Activated B cell treated with CpG ODN at 0.5 μM for 24 hours (primary cell): ENCODE results near the gene SPTBN5. TPM values are rescaled to one million over a fixed set of nuclear protein-coding genes. Genes with fewer than 3 reads are reported as not detected.

Source experiments
- ATAC-seq: fragments of 200-7000 bp; cut with Tn5 transposase; one replicate; pipeline ENCODE4 v1.10.0; 2021; ENCODE audit warnings: low read depth, mild to moderate bottlenecking, moderate library complexity
- CTCF ChIA-PET: fragments of 350-600 bp; sonication (Branson Sonifier 250); formaldehyde crosslinking; loops from one replicate; lab custom pipeline; 2021; ENCODE audit warnings: antibody characterized with exemption; lab: Charles Lee
- POLR2A ChIA-PET: fragments of 350-600 bp; sonication (Branson Sonifier 250); formaldehyde crosslinking; loops from one replicate; lab custom pipeline; 2021; ENCODE audit warnings: antibody characterized with exemption; lab: Charles Lee
- DNase-seq: peaks from one replicate; pipeline ENCODE4 v3.0.0; 2022
- H3K27ac Mint-ChIP-seq: one replicate; pipeline ENCODE4 v1.8.0; 2020; ENCODE audit warnings: mixed read lengths
- H3K27me3 Mint-ChIP-seq: one replicate; pipeline ENCODE4 v1.8.0; 2021; ENCODE audit warnings: mixed read lengths
- H3K36me3 Mint-ChIP-seq: one replicate; pipeline ENCODE4 v1.8.0; 2021; ENCODE audit warnings: low read depth, mixed read lengths
- H3K4me1 Mint-ChIP-seq: one replicate; pipeline ENCODE4 v1.8.0; 2021; ENCODE audit warnings: mixed read lengths
- H3K4me3 Mint-ChIP-seq: one replicate; pipeline ENCODE4 v1.8.0; 2020; ENCODE audit warnings: mild to moderate bottlenecking, mixed read lengths
- H3K9me3 Mint-ChIP-seq: one replicate; pipeline ENCODE4 v1.8.0; 2020; ENCODE audit warnings: mixed read lengths
- CTCF ChIP-seq: fragments of 200-600 bp; IDR thresholded peaks from one replicate; pipeline ENCODE4 v1.8.0; 2022; ENCODE audit warnings: antibody characterized with exemption, mild to moderate bottlenecking
- intact Hi-C: fragments of 100-400 bp; cut with micrococcal nuclease; formaldehyde crosslinking; loops from one replicate; pipeline ENCODE4 v1.15.1; 2024
- total RNA-seq: library from RNA; stranded (reverse); gene quantifications from 2 replicates; pipeline ENCODE4 v1.2.3, GENCODE V29; 2022

SPTBN5 gene
- total RNA-seq, 1 donor from 2014 or later = 1.1 TPM

DNA sequence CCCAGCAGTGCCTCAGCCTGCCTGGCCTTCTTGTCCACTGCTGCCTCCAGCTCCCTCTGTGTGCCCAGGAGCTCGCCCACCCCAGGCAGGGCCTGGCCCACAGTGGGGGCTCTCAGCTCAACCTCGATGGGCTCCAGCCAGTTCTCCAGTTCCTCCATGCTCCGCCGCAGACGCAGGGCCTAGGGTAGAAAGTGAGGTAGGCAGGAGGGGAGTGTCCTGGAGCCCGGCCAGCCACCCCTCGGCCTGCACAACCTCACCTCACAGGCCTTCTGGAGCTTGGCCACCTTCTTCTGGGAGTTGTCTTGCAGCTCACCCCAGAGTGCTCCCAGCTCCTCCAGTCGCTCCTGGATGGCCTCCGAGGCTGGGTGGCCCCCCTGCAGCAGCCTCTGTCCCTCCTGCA is 36.5 kb downstream of the SPTBN5 start:
- no peak overlapping the region for H3K27ac Mint-ChIP-seq
- H3K4me1 Mint-ChIP-seq = no peaks in the 10 kb centered on the region
- ATAC-seq (no peak), DNase-seq (no peak)
- H3K27me3 Mint-ChIP-seq = no peaks in the 10 kb centered on the region
- ChIA-PET POLR2A (no interaction called here), CTCF (no interaction called here)
- no peak overlapping the region for H3K4me3 Mint-ChIP-seq
- H3K36me3 Mint-ChIP-seq = no peaks in the 10 kb centered on the region
- TF ChIP-seq CTCF = no peak
- intact Hi-C loops = no loop called here
- H3K9me3 Mint-ChIP-seq = no peaks in the 10 kb centered on the region

DNA sequence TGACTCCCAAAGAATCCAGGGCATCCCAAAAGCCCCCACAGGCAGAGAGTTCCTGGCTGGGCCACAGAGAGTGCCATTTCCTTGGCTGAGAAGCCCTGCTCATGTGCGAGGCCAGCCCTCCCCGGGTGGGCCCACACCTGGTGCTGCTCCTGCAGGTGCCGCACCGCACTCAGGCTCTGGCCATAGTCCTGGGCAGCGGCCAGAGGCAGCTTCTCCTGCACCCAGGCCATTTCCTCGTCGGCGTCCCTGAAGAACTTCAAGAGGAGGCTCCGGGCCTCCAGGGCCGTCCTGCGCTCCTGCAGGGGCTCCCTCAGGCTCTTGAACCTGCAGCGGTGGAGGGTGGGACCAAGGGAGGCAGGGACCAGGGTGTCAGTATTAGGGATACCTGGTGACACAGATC is 37.1 kb downstream of the SPTBN5 start:
- no peak overlapping the region for H3K4me3 Mint-ChIP-seq
- no peaks in the 10 kb centered on the region for H3K9me3 Mint-ChIP-seq
- no peaks in the 10 kb centered on the region for H3K4me1 Mint-ChIP-seq
- no peak for TF ChIP-seq CTCF
- no peak overlapping the region for H3K27ac Mint-ChIP-seq
- ChIA-PET POLR2A (no interaction called here), CTCF (no interaction called here)
- H3K36me3 Mint-ChIP-seq = no peaks in the 10 kb centered on the region
- DNase-seq (no peak), ATAC-seq (no peak)
- no peaks in the 10 kb centered on the region for H3K27me3 Mint-ChIP-seq
- intact Hi-C loops = no loop called here

DNA sequence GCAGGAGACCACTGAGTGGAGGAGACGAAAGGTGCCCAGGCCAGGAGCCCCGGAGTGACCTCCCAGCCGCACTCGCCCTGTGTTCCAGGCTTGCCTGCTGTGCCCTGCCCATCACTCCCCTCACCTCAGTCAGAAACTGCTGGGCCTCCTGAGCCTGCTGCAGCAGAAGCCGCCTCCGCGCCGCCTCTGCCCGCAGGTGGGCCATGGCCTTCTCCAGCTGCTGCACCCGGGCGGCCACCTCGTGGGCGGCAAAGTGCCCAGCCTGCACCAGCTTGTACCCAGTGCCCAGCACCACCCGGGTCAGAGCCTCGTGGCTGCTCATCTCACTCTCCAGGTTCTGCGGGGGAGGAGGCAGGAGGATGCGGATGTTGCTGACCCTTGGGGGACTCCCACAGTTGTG is 37.6 kb downstream of the SPTBN5 start:
- Mint-ChIP-seq H3K27ac (no peak overlapping the region), H3K4me3 (no peak overlapping the region), H3K36me3 (no peaks in the 10 kb centered on the region), H3K4me1 (no peaks in the 10 kb centered on the region), H3K9me3 (no peaks in the 10 kb centered on the region), H3K27me3 (no peaks in the 10 kb centered on the region)
- intact Hi-C loops = no loop called here
- DNase-seq = no peak
- TF ChIP-seq CTCF = no peak
- no peak for ATAC-seq
- POLR2A ChIA-PET = no interaction called here
- CTCF ChIA-PET = no interaction called here

GRCh38 chr15:41855261-41855961 is 38.4 kb downstream of the SPTBN5 start:
- ChIA-PET POLR2A (no interaction called here), CTCF (no interaction called here)
- no peak overlapping the region for H3K4me3 Mint-ChIP-seq
- intact Hi-C loops = no loop called here
- H3K36me3 Mint-ChIP-seq = no peaks in the 10 kb centered on the region
- no peak for DNase-seq
- ATAC-seq = no peak
- no peak for TF ChIP-seq CTCF
- peaks cover 4% of the 10 kb centered on the region for H3K4me1 Mint-ChIP-seq
- no peaks in the 10 kb centered on the region for H3K27me3 Mint-ChIP-seq
- H3K9me3 Mint-ChIP-seq = no peaks in the 10 kb centered on the region
- no peak overlapping the region for H3K27ac Mint-ChIP-seq

- Mint-ChIP-seq H3K36me3 (no peaks in the 10 kb centered on the region), H3K4me3 (no peak overlapping the region), H3K9me3 (no peaks in the 10 kb centered on the region), H3K4me1 (peaks cover 4% of the 10 kb centered on the region), H3K27me3 (no peaks in the 10 kb centered on the region), H3K27ac (no peak overlapping the region)
- POLR2A ChIA-PET = no interaction called here
- TF ChIP-seq CTCF = no peak
- ATAC-seq (no peak), DNase-seq (no peak)
- intact Hi-C loops = no loop called here
- CTCF ChIA-PET = no interaction called here
These were observed 39.4 kb downstream of the SPTBN5 start for GRCh38 chr15:41854443-41854842.
